Large intestine (tissue), 3 donors: ENCODE measurements around the gene MYH11. TPM values are rescaled to one million over a fixed set of nuclear protein-coding genes. Genes with fewer than 3 reads are reported as not detected.
"Not testable (repeated sequence)": the region's sequence is repeated elsewhere in the genome, so short reads cannot be mapped to it uniquely, and the experiment has no call there.

Source experiments
- DNase-seq, 2 donors: peaks; one replicate each; pipeline versions ENCODE4 v3.0.0 to v3.0.0-alpha.2; 2013
- H3K27ac ChIP-seq: one replicate; pipeline ENCODE4 v1.5.1; 2013; ENCODE audit warnings: low read length
- H3K27me3 ChIP-seq: 2 replicates; pipeline ENCODE4 v1.6.1; 2013; ENCODE audit warnings: low read length; ENCODE audit not compliant: control insufficient read depth, insufficient read depth
- H3K36me3 ChIP-seq: 2 replicates; pipeline ENCODE4 v1.6.1; 2013; ENCODE audit warnings: low read length; ENCODE audit not compliant: control insufficient read depth, insufficient read depth
- H3K4me1 ChIP-seq: one replicate; pipeline ENCODE4 v1.6.1; 2013; ENCODE audit warnings: low read length; ENCODE audit not compliant: control insufficient read depth, insufficient read depth
- H3K4me3 ChIP-seq: one replicate; pipeline ENCODE4 v1.5.1; 2013; ENCODE audit warnings: low read length
- H3K9me3 ChIP-seq: one replicate; pipeline ENCODE4 v1.6.1; 2013; ENCODE audit warnings: mild to moderate bottlenecking, low read depth, low read length, moderate library complexity; ENCODE audit not compliant: control insufficient read depth
- WGBS: methylation state at CpG from one replicate; pipeline ENCODE4 v1.1.5; 2013; ENCODE audit warnings: low lambda C conversion rate; ENCODE audit not compliant: insufficient coverage; 5-methylcytosine and 5-hydroxymethylcytosine counted together
- polyA plus RNA-seq: library from polyadenylated mRNA; unstranded; fragments of 120-200 nt; gene quantifications from one replicate; pipeline ENCODE4 v1.2.1, GENCODE V29; 2013

The MYH11 gene
- polyA plus RNA-seq, 1 donor = 401 TPM

GRCh38 chr16:15812401-15812750, 44.5 kb downstream of the MYH11 start:
- H3K27me3 ChIP-seq = peaks cover 13% of the 10 kb centered on the region
- not testable (repeated sequence) for H3K4me3 ChIP-seq, DNase-seq, H3K4me1 ChIP-seq, H3K9me3 ChIP-seq, H3K27ac ChIP-seq, H3K36me3 ChIP-seq
- no CpG with 5 or more reads among the region's 3 CpGs for WGBS

- Histone ChIP-seq H3K4me3 (no peak overlapping the region), H3K27ac (peak overlapping the region; percentile 16), H3K27me3 (peaks cover 16% of the 10 kb centered on the region), H3K4me1 (no peaks in the 10 kb centered on the region), H3K36me3 (no peaks in the 10 kb centered on the region), H3K9me3 (no peaks in the 10 kb centered on the region)
- 20% methylated on average over 1 of the region's 13 CpGs for WGBS
- DNase-seq = peak in 1 of 2 donors; percentile 43
Measured at GRCh38 chr16:15811481-15812400, 45.1 kb downstream of the MYH11 start.

GRCh38 chr16:15810949-15811348, 45.9 kb downstream of the MYH11 start:
- H3K27ac ChIP-seq = no peak overlapping the region
- H3K27me3 ChIP-seq = peaks cover 16% of the 10 kb centered on the region
- DNase-seq = no peak
- no peak overlapping the region for H3K4me3 ChIP-seq
- H3K4me1 ChIP-seq = no peaks in the 10 kb centered on the region
- H3K9me3 ChIP-seq = no peaks in the 10 kb centered on the region
- no peaks in the 10 kb centered on the region for H3K36me3 ChIP-seq
- WGBS = no CpG with 5 or more reads among the region's 3 CpGs

GRCh38 chr16:15810411-15810810, 46.4 kb downstream of the MYH11 start:
- no peaks in the 10 kb centered on the region for H3K36me3 ChIP-seq
- 80% methylated on average over 1 of the region's 4 CpGs for WGBS
- DNase-seq = no peak
- peaks cover 16% of the 10 kb centered on the region for H3K27me3 ChIP-seq
- no peak overlapping the region for H3K4me3 ChIP-seq
- H3K4me1 ChIP-seq = no peaks in the 10 kb centered on the region
- no peak overlapping the region for H3K27ac ChIP-seq
- no peaks in the 10 kb centered on the region for H3K9me3 ChIP-seq

GRCh38 chr16:15809297-15809696, 47.5 kb downstream of the MYH11 start:
- H3K4me1 ChIP-seq = not testable (repeated sequence)
- no CpG with 5 or more reads among the region's 7 CpGs for WGBS

GRCh38 chr16:15808071-15808470, 48.8 kb downstream of the MYH11 start:
- whole genome bisulfite sequencing = no CpG with 5 or more reads among the region's 8 CpGs
- H3K4me3 ChIP-seq = no peak overlapping the region
- H3K9me3 ChIP-seq = no peaks in the 10 kb centered on the region
- peaks cover 13% of the 10 kb centered on the region for H3K27me3 ChIP-seq
- H3K36me3 ChIP-seq = no peaks in the 10 kb centered on the region
- H3K27ac ChIP-seq = no peak overlapping the region
- no peak for DNase-seq
- H3K4me1 ChIP-seq = no peaks in the 10 kb centered on the region

More at GRCh38 chr16:15809297-15809696, 47.5 kb downstream of the MYH11 start:
- H3K9me3 ChIP-seq, H3K27ac ChIP-seq, DNase-seq, H3K36me3 ChIP-seq, H3K4me3 ChIP-seq: not testable (repeated sequence)
- H3K27me3 ChIP-seq = peaks cover 13% of the 10 kb centered on the region

- WGBS = 17% methylated on average over 1 of the region's 11 CpGs
- peak overlapping the region; percentile 21 for H3K27ac ChIP-seq
Measured at GRCh38 chr16:15807603-15808009, 49.2 kb downstream of the MYH11 start.

GRCh38 chr16:15803618-15804017, 53.2 kb downstream of the MYH11 start:
- DNase-seq = no peak
- H3K4me3 ChIP-seq = no peak overlapping the region
- no peaks in the 10 kb centered on the region for H3K36me3 ChIP-seq
- no peak overlapping the region for H3K27ac ChIP-seq
- no peaks in the 10 kb centered on the region for H3K4me1 ChIP-seq
- no CpG with 5 or more reads among the region's 9 CpGs for WGBS
- no peaks in the 10 kb centered on the region for H3K9me3 ChIP-seq
- peaks cover 2% of the 10 kb centered on the region for H3K27me3 ChIP-seq

More at GRCh38 chr16:15807603-15808009, 49.2 kb downstream of the MYH11 start:
- Histone ChIP-seq H3K4me1 (no peaks in the 10 kb centered on the region), H3K27me3 (peaks cover 13% of the 10 kb centered on the region), H3K9me3 (no peaks in the 10 kb centered on the region), H3K36me3 (no peaks in the 10 kb centered on the region), H3K4me3 (no peak overlapping the region)
- DNase-seq = peak in 1 of 2 donors; percentile 7

- WGBS = 80% methylated on average over 4 of the region's 4 CpGs
- no peaks in the 10 kb centered on the region for H3K27me3 ChIP-seq
- no peak overlapping the region for H3K4me3 ChIP-seq
- DNase-seq = no peak
- H3K9me3 ChIP-seq = no peaks in the 10 kb centered on the region
- no peaks in the 10 kb centered on the region for H3K4me1 ChIP-seq
- H3K36me3 ChIP-seq = no peaks in the 10 kb centered on the region
- no peak overlapping the region for H3K27ac ChIP-seq
Measured at GRCh38 chr16:15799851-15800495, 56.9 kb downstream of the MYH11 start.

- Histone ChIP-seq H3K9me3 (no peaks in the 10 kb centered on the region), H3K4me1 (peaks cover 2% of the 10 kb centered on the region), H3K4me3 (no peak overlapping the region), H3K27me3 (no peaks in the 10 kb centered on the region), H3K27ac (no peak overlapping the region), H3K36me3 (no peaks in the 10 kb centered on the region)
- no peak for DNase-seq
- WGBS = 83% methylated on average over 1 of the region's 5 CpGs
Measured at GRCh38 chr16:15798671-15799070, 58.2 kb downstream of the MYH11 start.
